HG03064 (cell line): Measurements from ENCODE around the gene HADHB.
"Not testable (repeated sequence)": the region's sequence is repeated elsewhere in the genome, so short reads cannot be mapped to it uniquely, and the experiment has no call there.

Experiments
- ATAC-seq: cut with Tn5 transposase; IDR thresholded peaks from one replicate; pipeline ENCODE4 v1.9.1; 2021; ENCODE audit warnings: low read depth; ENCODE audit not compliant: unreplicated experiment

Gene HADHB

GRCh38 chr2:26243470-26244308, 1.1 kb upstream of the HADHB start:
- ATAC-seq = no peak

- peak; percentile 2 for ATAC-seq
Measured at GRCh38 chr2:26245231-26245732, 543 bp downstream of the HADHB start.

- peak; percentile 44 for ATAC-seq
Measured at GRCh38 chr2:26245810-26246209, 1.1 kb downstream of the HADHB start.

GRCh38 chr2:26246818-26247217, 2.1 kb downstream of the HADHB start:
- no peak for ATAC-seq

- ATAC-seq = no peak
Measured at GRCh38 chr2:26249625-26250024, 4.9 kb downstream of the HADHB start.

GRCh38 chr2:26251893-26252292, 7.2 kb downstream of the HADHB start:
- ATAC-seq = no peak

GRCh38 chr2:26255759-26256384, 11.1 kb downstream of the HADHB start:
- no peak for ATAC-seq

- ATAC-seq = not testable (repeated sequence)
Measured at GRCh38 chr2:26258836-26259235, 14.1 kb downstream of the HADHB start.

GRCh38 chr2:26268213-26268612, 23.5 kb downstream of the HADHB start:
- ATAC-seq = no peak

GRCh38 chr2:26268670-26269385, 24.1 kb downstream of the HADHB start:
- not testable (repeated sequence) for ATAC-seq

GRCh38 chr2:26269571-26270158, 24.9 kb downstream of the HADHB start:
- no peak for ATAC-seq

- ATAC-seq = no peak
Measured at GRCh38 chr2:26270373-26270772, 25.6 kb downstream of the HADHB start.

GRCh38 chr2:26273501-26273900, 28.8 kb downstream of the HADHB start:
- ATAC-seq = no peak

- ATAC-seq = no peak
Measured at GRCh38 chr2:26274058-26274613, 29.4 kb downstream of the HADHB start.

GRCh38 chr2:26276484-26277227, 31.9 kb downstream of the HADHB start:
- no peak for ATAC-seq

GRCh38 chr2:26279886-26280285, 35.1 kb downstream of the HADHB start:
- ATAC-seq = no peak

GRCh38 chr2:26281226-26281625, 36.5 kb downstream of the HADHB start:
- ATAC-seq = no peak

GRCh38 chr2:26283606-26284005, 38.9 kb downstream of the HADHB start:
- no peak for ATAC-seq

GRCh38 chr2:26284132-26284531, 39.4 kb downstream of the HADHB start:
- no peak for ATAC-seq

- ATAC-seq = no peak
Measured at GRCh38 chr2:26285931-26286330, 41.2 kb downstream of the HADHB start.
